GM20000 (cell line): ENCODE measurements around the gene PDILT.

ENCODE experiments used
- DNase-seq: peaks from one replicate; pipeline ENCODE4 v3.0.0; 2012; ENCODE audit warnings: low spot score
- CTCF ChIP-seq: IDR thresholded peaks from 2 replicates; pipeline ENCODE4 v1.5.1; 2012; ENCODE audit warnings: mild to moderate bottlenecking, control low read depth; ENCODE audit errors: extremely low read depth, missing control alignments

The PDILT gene

GRCh38 chr16:20359997-20360396, 44.5 kb downstream of the PDILT start:
- peak; percentile 2 for TF ChIP-seq CTCF
- DNase-seq, result no peak

- TF ChIP-seq CTCF, result no peak
- no peak for DNase-seq
Measured at GRCh38 chr16:20355114-20355782, 49.3 kb downstream of the PDILT start.

- DNase-seq, result no peak
- TF ChIP-seq CTCF, result no peak
Measured at GRCh38 chr16:20353379-20353778, 51.2 kb downstream of the PDILT start.

GRCh38 chr16:20352615-20353014, 51.9 kb downstream of the PDILT start, which contains the start of gene UMOD:
TSS of gene UMOD (minus strand) at chr16:20352715. CDS start at chr16:20350737, 1,978 bp downstream.
- DNase-seq, result no peak
- no peak for TF ChIP-seq CTCF

GRCh38 chr16:20349615-20350014, 54.9 kb downstream of the PDILT start:
- no peak for DNase-seq
- no peak for TF ChIP-seq CTCF

GRCh38 chr16:20348365-20349185, 56.0 kb downstream of the PDILT start:
- no peak for DNase-seq
- no peak for TF ChIP-seq CTCF

GRCh38 chr16:20347666-20348364, 56.7 kb downstream of the PDILT start:
- no peak for DNase-seq
- TF ChIP-seq CTCF, result no peak
